Fibroblast of upper back skin (primary cell): Measurements from ENCODE around the gene CD28.
A peak's percentile ranks its signal among the peaks of the same experiment; 100 is the strongest.

Experiments
- DNase-seq: peaks from one replicate; pipeline ENCODE4 v3.0.0-alpha.2; 2013

Gene CD28

DNA sequence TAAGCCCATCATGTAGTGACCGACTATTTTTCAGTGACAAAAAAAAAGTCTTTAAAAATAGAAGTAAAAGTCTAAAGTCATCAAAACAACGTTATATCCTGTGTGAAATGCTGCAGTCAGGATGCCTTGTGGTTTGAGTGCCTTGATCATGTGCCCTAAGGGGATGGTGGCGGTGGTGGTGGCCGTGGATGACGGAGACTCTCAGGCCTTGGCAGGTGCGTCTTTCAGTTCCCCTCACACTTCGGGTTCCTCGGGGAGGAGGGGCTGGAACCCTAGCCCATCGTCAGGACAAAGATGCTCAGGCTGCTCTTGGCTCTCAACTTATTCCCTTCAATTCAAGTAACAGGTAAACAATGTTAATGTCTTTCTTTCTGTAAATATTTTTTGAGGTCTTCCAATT is at the start of gene CD28:
TSS of gene CD28 (plus strand) at position 237 of the 400 bp plus-strand sequence. CDS start at position 295, 58 bp downstream.
- DNase-seq: no peak

DNA sequence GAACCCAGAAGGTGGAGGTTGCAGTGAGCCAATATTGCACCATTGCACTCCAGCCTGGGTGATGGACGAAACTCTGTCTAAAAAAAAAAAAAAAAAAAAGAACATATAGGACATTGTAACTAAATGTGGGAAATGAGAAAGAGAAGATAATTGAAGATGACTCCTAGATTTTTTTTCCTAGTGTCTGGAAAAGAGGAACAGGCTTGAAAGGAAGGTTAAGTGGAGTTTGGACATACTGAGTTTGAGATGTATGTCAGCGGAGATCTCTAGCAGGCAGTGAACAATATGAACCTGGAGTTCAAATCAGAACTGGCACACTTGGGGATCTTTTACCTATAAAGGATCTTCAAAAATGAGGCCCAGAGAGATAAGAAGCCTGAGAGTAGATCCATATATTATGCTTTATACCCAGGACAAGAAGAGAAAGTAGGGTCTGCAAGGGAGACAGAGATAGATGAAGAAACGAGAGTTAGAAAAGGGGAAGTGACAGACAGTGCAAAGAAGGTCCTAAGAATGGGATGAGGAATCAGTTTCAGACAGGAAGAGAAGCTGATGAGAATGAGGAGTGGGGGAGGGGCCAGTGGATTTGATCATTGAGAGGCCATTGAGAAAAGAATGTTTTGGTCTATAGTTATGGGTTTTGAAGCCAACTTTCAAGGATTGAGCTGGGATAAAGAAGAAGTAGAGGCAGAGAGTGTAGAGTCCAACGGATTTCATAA is 46.9 kb upstream of the CD28 start:
- no peak for DNase-seq

DNA sequence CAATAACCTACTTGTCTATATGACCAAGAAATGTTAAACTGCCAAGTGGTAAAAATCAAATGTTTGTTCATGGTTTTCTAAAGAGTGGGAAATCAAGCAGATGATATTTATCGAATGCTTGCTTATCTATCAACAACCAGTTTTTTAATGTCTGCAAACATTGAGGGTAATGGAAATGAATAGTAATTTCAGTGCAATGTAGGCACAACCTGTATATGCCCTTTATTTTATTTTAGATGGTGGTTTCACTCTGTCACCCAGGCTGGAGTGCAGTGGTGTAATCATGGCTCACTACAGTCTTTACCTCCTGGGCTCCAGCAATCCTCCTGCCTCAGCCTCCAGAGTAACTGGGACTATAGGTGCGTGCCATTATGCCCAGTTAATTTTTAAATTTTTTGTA is 46.0 kb upstream of the CD28 start:
- no peak for DNase-seq

DNA sequence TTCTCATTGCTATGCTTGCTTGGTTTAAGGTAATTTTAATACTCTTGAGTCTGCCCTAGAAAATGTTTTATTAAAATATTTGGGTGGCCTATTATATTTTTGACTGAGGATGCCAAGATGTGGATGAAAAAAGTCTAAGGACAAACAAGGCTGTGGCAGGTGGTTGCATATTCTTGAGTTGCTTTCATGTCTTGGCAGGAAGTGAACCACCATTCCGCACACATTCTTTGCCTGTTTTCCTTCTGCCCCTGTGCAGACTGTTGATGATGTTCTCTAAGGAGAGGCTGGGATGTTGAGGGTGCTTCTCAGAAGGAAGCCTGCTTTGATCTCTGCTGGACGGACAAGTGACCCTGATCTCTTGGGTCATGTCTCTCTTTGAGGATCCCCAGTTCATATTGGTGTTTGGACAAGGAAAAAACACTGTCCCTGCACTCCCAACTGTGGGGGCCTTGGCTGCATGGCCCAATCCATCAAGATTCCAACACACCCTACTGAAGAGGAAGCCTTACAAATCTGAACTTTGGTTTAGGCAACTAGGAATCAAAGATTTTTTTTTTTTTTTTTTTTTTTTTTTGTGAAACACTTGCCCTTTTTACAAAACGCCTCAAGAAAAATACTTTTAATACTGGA is 45.0 kb upstream of the CD28 start:
- DNase-seq: no peak

DNA sequence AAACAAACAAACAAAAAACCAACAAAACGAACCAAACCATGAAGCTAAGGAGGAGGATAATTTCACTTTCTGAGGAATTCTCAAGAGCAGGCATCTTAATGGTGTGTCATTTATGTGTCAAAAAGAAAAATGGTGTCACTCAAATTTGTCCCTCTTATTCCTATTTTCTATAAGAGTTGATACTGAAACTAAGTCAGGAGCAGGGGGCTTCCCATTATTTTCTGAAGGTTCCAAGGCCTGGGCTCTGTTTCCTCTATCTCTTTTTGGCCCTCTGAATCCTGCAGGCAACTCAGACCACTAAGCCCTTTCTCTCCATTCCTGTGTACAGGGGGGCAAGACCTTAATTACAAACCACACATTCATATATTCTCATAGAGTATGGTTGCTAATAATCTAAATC is 44.0 kb upstream of the CD28 start:
- DNase-seq: no peak

DNA sequence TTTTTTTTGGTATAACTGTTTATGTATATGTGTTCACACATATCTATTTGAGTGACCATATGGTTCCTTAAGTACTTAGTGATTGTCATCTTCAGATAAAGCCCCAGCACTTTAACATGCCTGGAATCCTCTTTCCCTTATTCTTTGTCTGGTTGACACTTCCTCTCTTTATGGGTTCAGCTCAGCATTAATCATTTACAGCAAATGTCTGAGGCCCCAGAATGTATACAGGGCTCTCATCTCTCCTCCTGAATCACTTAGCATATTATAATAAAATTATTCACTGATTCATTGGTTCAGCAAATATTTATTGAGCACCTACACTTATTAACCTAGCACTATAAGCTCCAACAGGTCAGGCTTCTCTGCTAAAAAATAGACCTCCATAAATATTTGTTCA is 43.5 kb upstream of the CD28 start:
- no peak for DNase-seq

DNA sequence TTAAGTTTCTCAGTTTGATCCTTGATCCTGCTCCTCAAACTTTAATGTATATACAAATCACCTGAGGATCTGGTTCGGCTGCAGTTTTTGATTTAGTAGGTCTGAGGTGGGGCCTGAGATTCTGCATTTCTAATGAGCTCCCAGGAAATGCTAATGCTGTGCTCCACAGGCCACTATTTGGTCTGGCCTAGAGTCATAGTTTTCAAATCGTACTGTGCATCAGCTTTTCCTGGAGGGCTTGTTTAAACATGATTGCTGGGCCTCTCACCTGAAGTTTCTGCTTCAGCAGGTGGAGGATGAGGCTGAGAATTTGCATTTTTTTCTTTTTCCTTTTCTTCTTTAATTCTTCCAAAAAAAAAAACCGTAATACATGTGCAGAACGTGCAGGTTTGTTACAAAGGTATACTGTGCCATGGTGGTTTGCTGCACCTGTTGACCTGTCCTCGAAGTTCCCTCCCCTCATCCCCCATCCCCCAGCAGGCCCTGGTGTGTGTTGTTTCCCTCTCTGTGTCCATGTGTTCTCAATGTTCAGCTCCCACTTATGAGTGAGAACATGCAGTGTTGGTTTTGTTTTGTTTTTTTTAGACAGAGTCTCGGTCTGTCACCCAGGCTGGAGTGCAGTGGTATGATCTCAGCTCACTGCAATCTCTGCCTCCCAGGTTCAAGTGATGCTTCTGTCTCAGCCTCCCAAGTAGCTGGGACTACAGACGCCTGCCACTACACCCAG is 42.2 kb upstream of the CD28 start:
- no peak for DNase-seq

DNA sequence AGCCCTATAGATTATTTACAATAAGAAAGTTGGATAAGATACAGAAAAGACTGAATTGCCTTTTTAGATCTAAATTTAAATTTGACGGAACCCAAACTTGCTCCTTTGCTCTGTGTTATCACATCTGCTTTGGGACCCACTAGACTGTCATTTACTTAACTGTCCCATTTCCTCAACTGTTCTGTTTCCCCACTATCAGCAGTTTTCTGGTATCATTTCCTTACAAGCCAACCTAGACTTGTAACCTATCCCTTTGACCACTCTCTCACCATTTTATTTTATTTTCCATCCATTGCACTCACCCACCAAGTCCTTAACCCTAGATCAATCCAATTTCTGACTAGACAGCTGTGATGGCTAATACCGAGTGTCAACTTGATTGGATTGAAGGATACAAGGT is 38.6 kb upstream of the CD28 start:
- DNase-seq: no peak

DNA sequence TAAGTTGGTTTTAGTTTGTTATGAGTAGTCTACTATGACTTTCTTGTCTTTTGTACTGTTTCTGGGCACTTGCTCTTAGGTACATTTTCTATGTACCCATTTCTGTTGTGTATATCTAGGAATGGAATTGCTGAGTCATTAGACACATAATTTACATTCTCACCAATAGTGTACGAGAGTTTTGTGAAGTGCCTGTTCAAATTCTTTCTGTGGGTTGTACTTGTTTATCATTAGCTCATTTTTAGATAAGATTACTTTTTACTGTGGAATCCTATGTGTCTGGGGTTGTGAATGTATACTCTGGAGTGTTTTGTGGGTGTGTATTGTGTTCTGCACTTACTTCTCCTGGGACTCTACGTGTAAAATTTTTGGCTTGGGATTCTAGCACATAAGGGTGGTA is 36.6 kb upstream of the CD28 start:
- DNase-seq: no peak

DNA sequence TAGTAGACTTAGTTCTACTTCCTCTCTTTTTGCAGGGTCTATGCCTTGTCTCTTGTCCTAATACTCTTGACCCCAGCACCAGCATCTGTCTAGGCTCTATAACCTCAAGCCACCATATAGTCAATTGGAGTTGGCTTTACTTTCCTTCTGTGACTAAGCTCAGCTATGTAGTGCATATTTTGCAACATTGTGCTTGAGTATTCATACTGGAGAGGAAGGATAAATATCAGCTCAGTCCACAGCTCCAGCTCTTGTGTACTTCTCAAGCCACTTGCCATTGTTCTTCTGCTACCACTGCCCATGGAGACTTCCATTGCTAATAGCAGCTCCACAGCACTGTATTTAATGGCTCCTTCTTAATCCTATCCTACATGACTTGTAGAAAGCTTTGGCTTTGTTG is 35.5 kb upstream of the CD28 start:
- no peak for DNase-seq

DNA sequence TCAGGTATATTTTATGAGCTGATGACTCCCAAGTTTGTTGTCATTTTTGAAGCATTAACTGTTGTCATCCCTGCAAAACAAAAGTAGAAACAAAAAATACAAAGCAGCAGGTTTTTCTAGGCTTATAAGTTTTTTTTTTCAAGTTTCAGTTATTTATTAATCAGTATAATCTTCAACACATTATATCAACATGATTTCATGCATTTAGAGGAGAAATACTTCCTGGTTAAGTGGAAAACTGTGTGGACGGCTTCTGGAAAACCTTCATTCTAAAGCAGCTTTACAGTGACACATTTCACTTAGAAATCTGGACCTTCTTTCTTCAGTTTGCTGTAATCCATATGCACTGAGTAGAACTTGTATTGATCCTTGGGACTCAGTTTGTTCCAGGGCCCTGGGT is 34.6 kb upstream of the CD28 start:
- no peak for DNase-seq

DNA sequence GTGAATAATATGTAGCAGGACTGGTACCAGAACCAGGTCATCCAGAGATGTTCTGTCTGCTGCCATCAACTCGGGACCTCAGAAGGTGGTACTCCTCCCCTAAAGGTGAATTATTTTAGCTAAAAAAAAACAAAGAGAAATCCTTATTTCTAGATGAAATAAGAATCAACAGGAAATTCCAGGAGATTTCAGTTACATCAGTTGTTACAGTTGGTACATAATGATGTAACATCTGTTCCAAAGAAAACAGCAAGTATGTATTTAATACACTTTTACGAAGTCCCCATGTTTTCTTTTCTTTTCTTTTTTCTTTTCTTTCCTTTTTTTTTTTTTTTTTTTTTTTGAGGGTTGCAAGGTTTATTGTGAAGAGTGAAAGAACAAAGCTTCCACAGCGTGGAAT is 33.6 kb upstream of the CD28 start:
- DNase-seq: no peak

DNA sequence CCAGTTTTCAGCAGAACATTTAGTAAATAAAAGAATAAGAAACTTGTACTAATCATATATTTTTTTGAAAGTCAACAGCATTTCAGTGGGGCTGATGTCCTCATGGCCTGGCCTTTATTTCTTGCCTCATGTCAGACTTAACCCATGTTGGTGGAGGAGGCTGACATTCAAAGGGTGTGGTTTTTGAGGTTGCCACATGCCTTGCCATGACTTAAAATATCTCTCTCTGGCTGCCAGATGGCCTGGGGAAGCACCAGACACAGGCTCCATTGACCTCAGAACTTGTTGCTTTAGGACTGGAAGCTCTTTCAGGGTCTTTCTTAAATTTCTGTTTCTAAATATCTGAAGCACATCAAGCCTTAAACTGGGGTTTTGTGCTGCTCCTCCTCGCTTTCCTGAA is 32.5 kb upstream of the CD28 start:
- no peak for DNase-seq

DNA sequence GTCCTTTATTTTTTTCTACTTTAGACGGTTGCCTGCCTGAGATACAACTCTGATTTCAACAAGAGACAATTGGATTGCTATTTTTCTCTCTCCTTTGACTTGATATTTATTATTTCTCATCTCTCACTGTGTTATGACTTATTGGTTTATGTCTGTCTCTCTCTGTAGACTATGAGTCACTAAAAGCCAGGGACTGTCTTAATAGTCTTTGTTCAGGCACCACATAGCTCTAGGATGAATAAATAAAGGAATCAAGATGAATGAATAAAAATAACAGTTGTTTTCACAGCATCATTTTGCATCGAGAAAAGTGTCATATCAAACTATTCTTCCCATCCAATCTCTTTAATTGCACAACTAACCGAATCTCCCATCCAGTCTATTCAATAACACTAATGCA is 31.4 kb upstream of the CD28 start:
- DNase-seq: peak; percentile 44

DNA sequence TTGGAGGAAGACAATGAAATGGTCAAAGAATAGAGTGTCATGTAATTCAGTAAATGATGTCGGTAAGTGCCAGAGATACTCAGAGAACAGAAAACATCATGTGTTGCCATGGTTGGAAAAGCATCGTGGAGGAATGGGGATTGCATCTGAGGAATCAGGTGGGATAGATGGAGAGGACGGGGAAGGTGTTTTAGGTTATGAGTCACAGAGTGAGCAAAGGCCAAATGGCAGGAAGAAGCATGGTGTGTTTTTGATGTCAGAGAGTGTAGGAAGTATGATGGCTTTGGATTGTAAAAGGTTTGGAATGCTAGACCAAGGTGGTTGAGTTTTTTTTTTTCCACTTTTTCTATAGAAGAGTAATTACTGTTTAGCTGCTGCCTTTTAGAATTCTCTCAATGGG is 27.5 kb upstream of the CD28 start:
- DNase-seq: no peak

DNA sequence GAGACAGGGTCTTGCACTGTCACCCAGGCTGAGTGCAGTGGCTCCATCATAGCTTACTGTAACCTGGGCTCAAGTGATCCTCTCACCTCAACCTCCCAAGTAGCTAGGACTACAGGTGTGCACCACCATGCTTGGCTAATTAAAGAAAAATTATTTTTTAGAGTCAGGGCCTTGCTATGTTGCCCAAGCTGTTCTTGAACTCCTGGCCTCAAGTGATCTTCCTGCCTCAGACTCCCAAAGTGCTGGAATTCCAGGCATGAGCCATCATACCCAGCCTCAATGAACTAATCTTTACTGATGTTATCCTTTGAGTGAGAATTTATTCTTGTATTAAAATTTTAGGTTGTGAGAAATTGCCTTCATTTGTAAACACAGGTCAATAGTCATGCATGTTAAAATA is 27.0 kb upstream of the CD28 start:
- DNase-seq: no peak

DNA sequence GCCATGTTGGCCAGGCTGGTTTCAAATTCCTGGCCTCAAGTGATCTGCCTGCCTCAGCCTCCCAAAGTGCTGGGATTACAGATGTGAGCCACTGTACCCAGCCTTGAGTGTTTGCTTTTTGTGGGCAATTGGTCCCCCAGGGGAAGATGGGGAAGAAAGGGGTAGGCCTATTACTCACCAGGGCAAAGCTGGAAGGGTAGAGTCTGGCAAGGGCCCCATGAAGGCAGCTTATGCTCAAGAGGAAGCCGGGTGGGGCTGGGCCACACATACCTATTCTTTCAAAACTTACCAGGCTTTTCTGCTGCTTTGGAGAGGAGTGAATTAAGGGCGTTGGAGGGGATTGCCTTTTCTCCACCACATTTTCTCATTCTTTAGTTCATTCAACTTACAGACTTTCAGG is 24.5 kb upstream of the CD28 start:
- DNase-seq: no peak

DNA sequence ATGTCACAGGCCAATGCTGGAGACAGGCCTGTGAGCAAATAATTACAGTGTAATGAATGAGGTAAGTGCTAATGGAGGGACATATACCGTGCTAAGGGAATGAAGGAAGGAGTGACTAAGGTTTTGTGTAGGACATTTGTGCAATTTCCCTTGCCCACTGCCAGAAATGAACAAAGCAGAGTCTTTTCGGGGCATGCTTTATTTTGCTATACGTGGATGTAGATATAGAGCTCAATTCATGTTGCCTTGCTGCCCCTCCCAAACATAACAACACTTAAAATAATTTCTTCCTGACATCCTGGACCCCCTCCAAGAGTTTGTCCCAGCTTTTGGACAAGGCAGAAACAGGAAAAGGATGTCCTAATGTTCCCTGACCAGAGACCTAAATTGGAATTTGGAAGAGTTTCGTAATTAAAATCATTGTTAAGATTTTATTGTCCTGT is 23.7 kb upstream of the CD28 start:
- DNase-seq: peak; percentile 26

DNA sequence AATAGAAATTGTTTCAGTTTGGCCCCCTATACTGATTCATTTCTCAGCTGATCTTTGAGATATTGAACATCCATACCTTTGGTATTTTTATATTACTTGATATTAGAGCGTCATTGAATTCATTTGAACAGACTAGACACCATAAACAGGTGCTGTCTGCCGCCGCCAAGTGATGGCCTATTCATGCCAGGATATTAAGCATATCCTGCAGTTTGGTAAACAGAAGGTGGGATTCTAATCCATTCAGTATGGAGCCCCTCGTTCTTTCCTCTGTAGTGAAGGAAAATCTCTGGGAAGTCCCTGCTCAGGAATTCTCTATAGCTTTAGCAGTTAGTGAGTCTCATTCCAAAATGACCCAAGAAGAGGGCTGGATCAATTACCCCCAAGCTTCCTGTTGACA is 23.0 kb upstream of the CD28 start:
- no peak for DNase-seq

DNA sequence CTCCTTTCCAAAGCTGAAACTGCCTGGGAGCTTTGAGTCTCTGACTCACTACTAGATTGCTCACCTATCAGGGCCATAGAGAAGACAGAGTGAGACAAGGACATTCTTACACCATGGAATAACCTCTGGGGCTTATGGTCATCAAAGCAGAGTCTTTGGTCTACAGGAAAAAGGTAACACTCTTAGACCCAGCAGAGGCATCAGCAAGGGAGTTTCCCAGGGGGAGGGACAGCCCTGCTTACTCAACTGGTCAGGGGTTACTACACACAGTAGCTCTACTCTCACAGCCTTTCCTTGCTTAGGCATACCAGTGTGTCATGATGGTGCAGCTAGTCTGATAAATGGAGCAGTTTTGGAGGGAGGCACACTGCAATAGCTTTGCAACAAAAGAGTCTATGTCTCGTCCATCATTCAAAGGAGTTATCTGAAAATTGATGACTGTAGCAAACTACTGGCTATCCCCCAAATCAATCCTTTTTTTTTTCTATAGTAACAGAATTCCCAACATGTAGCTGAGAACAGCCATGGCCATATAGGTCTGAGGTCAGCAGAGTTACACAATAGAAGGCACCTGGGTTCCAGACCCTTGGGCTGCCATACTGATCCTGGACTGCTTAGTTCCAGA is 22.4 kb upstream of the CD28 start:
- DNase-seq: peak; percentile 65

DNA sequence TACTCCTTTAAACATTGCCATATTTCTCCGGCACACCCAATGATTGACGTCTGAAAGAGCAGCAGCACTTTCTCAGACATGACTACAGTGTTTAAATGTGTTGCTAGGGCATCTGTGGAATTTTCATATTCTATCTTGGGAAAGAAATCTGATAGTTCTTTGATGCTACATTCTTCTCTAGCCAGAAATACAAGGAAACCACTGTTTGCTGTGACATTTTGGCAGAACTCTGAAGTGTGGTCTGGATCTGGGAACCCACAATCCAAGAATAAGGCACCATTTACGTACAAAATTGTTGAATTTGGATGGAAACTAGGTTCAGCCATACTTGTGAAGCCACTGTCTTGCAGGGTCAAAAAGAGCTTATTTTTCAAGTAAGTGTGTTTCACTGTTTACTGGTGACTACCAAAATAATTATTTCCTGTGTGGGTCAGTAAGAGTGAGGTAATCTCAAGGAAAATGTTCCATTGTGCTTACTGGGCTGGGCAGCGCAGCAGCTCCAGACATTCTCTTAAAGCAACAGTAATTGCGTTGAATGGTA is 21.3 kb upstream of the CD28 start:
- peak; percentile 86 for DNase-seq

DNA sequence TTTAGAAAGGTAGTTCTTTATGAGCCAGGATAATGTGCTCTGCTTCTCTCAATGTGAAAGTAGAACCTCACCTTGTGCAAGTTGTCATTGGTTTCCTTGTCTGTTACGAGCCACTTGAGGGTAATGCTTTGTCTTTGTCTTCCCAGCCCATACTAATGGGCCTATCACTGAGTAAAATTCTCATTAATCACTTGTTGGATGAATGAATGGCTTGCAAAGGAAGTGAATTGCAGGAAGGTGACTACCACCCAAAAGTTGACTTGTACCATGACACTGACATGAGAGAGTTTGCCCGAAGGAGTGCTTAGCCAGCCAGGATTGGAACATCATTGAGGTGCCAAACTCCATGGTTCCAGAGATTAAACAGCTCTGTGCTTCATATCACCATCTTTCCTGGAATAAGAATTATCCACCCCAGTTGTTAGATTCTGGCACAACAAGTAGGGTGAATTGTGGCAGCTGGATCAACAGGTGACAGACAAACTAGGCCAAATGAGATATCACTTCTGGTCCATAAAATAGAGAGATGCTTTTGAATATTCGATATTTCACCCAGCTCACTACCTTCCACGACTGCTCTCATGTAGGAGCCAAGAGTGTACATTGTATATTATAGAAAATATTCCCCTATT is 20.5 kb upstream of the CD28 start:
- no peak for DNase-seq

DNA sequence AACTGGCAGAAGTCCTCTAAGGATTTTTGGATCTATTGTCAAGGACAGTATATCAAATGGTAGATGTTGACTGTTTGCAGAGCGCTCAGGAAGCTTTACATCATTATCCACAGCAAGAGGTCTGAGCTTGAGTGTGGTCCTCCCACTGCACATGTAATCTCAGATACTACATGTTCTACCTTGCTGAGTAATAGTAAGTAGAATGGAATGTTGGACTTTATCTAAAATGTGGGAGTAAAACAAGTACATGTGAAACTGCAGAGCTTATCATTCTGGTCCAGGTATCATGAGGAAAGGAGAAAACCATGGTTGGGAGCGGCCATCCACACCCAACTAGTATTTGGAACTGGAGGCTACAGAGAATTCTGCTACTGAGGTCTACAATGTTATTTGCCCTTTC is 19.3 kb upstream of the CD28 start:
- DNase-seq: peak; percentile 23
